GM18867 (cell line): ENCODE results near the gene ZNF470.

ENCODE experiments used
- ATAC-seq: cut with Tn5 transposase; IDR thresholded peaks from one replicate; pipeline ENCODE4 v1.9.1; 2021; ENCODE audit warnings: mild to moderate bottlenecking, moderate library complexity; ENCODE audit not compliant: unreplicated experiment

Gene ZNF470

DNA sequence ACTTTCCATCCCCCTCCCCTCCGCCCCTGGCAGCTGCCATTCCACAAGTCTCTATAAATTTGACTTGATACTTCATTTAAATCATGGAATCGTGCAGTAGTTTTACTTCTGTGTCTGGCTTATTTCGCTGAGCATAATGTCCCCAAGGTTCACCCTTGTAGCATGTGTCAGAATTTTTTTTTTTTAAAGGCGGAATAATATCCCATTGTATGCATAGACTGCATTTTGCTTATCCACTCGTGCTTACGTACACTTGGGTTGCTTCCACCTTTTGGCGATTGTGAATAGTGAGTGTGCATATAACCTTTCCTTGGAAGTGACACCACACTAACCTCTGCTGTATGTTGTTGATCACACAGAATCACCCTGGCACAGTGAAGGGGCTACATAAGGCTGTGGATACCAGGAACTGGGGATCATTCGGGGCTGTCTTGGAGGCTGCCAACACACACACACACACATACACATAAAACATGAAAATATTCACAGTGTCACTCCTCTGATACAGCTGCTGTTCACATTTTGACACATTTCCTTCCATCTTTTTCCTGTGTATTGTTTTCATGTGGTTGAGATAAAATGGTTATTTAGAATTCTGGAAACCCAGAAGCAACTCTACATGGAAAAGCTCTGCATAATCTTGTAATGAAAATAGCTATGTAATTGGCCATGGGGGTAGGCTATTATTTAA, 41.2 kb downstream of the ZNF470 start:
- no peak for ATAC-seq

- ATAC-seq = no peak
These were observed 44.0 kb downstream of the ZNF470 start for GRCh38 chr19:56611288-56611687.

DNA sequence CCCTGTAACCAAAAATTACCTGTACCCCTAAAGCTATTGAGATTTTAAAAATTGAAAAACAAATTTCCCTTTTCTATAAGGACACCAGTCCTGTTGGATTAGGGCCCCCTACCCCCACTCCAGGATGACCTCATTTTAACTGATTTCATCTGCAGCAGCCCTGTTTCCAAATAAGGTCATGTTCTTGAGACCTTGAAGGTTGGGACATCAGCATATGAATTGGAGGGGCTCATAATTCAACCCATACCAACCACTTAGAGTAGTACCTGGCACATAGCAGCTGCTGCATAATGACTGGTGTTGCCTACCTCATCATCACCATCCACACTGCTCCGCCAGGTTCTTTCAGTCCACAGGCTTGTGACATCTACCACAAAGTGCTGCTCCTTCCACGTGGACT, 45.5 kb downstream of the ZNF470 start:
- no peak for ATAC-seq

GRCh38 chr19:56613639-56614038, 46.4 kb downstream of the ZNF470 start:
- no peak for ATAC-seq

DNA sequence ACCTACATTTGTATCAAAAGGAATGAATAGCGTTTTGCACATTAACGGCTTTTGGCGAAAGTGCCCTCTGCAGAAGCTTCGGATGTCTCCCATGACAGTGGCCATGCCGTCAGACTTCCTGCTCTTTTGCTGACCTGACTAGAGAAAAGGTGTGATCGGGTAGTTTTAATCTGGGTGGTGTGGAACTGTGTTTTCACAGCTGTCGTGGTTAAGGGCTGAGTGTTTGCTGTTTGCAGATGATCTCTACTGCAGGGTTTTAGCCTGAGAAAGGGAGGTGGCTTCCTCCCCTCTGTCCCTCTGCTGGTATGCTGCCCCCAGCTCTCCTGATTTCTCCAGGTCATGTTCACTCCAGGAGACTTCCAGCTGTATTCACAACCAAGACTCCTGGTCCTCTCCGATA, 50.3 kb downstream of the ZNF470 start:
- ATAC-seq = no peak

DNA sequence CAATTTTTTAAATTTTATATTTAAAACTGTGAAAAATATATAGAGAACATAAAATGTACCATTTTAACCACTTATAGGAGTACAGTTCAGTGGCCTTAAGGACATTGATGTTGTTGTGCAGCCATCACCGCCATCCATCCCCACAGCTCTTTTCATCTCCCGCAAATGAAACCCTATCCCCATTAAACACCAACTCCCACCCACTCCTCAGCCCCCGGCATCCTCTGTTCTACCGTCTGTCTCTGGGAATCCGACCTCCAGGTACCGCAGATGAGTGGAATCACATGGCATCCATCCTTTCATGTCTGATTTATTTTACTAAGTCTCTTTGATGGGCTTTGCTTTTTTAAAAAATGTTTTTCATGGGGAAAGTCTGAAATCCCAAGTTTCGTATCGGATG, 51.9 kb downstream of the ZNF470 start:
- ATAC-seq = no peak

DNA sequence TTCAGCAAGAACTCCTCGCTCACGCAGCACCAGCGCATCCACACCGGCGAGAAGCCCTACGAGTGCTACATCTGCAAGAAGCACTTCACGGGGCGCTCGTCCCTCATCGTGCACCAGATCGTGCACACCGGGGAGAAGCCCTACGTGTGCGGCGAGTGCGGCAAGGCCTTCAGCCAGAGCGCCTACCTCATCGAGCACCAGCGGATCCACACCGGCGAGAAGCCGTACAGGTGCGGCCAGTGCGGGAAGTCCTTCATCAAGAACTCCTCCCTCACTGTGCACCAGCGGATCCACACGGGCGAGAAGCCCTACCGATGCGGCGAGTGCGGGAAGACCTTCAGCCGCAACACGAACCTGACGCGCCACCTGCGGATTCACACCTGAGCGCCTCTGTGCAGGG, 55.1 kb downstream of the ZNF470 start:
- ATAC-seq = no peak

- no peak for ATAC-seq
These were observed 55.7 kb downstream of the ZNF470 start for GRCh38 chr19:56623006-56623405.

- ATAC-seq = no peak
These were observed 58.4 kb downstream of the ZNF470 start for GRCh38 chr19:56625708-56626107.

- no peak for ATAC-seq
These were observed 65.8 kb downstream of the ZNF470 start for GRCh38 chr19:56633021-56633420.

- no peak for ATAC-seq
These were observed 70.8 kb downstream of the ZNF470 start for GRCh38 chr19:56637976-56638555.
